GM15510 (cell line): ENCODE data around the gene CCDC88C.

Experiments used
- POLR2A ChIP-seq: IDR thresholded peaks from 3 replicates; pipeline ENCODE4 v1.6.1; 2011; ENCODE audit warnings: borderline replicate concordance; ENCODE audit not compliant: insufficient read length; ENCODE audit errors: extremely low read depth

The CCDC88C gene

DNA sequence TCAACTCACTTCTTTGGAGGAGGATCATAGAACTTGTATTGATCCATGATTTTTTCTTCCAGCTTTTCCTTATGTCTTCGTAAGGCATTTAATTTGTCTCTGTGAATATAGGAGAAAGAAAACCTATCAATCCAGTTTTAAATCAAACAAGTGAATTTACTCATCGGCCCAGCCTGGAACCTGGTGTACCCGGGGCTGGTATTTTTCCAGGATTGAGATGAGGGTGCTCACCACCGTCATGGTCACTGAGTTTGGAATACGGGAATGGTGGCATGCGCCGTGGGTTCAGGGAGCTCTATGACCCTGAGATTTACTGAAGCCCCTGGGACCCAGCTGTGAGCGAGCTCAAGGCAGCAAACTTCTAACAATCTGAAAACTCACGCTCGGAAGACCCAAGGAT is 126.6 kb downstream of the CCDC88C start:
- TF ChIP-seq POLR2A = no peak

DNA sequence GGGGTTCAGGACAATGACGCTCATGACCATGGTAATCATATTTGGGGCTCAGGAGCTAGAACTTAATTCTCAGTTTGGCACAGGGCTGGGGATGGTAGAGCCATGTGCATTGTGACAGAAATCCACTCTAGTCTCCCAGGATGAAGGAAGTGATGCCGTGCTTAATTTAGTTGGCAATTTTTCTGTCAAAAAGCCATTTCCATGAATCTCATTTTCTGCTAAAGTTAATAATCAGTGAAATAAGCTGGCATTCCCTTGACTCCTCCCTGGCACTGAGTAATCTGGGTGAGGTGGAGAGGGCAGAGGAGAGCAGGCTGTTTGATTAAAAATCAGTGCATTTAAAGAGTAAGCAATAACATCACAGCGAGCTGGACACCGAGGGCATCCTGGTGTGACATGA is 128.2 kb downstream of the CCDC88C start:
- TF ChIP-seq POLR2A = no peak

DNA sequence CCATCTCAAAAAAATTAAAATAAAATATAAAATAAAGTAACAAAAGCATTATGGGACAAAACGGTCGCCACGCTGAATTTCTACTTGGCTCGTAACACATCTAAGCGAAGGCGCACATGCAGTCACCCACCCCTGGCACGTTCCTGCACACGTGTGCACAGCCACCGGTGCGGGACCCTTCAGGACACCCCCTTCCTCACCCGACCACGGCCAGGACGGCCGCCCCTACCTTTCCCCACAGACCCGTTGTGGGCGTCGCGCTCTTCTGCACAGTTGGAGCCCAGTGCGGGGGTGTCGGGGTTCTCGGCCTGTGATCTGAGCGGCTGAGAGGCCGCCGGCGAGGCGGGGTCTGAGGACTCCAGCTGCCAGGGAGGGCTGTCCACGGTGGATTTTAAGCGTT is 128.7 kb downstream of the CCDC88C start:
- no peak for TF ChIP-seq POLR2A

DNA sequence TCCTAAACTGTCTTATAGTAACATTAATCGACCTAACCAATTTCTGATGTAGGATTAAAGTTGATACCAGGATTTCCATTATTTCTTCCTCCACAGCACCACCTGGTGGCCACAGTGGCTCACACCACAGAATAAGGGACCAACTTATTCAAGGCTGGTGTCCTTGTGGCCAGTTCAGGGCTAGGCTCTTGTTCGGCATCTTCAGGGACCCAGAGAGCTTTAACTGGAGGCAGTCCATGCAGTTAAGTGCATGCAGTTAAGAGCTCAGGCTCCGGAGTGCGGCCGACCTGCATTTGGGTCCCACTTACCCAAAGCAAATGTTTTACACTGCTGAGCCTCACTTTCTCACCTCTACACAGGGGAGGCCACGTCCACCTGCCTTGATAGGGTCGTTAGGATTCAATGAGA is 131.1 kb downstream of the CCDC88C start:
- TF ChIP-seq POLR2A = no peak

DNA sequence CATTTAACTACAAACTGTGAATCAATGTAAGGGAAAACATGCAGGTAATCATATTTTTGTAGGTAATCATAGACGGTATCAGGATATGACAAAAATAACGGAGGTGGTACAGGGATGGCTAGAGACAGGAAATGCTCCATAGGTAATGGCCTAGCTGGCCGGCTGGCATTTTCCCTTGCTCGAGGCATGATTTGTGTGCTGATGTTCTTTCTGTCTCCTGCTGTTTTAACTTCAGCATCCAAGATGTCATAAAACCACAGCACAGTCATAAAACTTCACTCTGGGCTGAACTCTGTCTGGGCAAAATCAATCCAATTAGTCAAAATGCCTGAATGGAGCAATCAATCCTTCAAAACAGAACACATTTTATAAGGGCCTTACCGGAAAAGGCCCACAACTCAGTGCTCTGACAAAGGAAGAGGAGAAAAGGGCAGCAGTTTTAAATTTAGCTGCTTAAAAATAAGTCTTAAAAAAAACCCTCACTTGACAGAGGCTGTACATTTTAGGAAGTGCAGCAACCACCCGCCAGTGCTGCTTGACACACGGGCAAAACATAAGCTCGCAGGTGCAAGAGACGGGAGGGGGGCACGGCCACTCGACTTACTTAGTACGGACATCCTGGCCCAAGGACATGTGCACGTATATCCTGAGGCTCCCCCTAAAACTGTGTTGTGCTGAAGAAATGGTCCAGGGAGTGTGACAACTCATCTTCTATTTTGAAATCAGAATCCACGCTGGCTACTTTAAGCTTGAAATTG is 132.7 kb downstream of the CCDC88C start:
- TF ChIP-seq POLR2A = no peak

DNA sequence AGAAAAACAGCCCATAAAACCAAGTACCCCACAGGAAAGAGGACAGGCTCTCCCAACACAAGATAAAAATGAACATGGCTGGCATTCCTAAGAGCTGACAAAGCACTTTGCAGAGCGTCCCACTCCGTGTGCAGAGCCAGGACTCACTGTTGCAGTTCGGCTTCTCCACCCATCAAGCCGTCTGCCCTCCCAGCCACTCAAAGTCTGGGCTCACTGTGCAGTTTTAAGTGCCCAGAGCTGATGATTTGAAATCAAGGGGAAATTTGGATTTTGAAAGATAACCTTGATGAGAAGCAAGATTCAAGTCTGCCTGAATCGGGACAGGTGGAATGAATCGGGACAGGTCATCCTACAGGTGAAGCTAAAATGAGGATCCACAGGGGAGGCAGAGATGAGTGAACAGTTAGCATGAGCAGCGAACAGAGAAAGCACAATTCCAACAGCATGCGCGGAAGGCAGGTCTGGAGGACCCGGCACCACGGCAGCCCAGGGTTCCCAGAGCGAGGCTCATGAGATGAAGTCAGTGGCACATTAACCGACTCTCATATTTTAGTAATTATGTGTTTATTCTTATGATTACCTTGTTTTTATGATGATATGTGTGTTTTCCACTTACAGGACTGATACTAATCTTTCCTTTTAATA is 133.4 kb downstream of the CCDC88C start:
- no peak for TF ChIP-seq POLR2A

DNA sequence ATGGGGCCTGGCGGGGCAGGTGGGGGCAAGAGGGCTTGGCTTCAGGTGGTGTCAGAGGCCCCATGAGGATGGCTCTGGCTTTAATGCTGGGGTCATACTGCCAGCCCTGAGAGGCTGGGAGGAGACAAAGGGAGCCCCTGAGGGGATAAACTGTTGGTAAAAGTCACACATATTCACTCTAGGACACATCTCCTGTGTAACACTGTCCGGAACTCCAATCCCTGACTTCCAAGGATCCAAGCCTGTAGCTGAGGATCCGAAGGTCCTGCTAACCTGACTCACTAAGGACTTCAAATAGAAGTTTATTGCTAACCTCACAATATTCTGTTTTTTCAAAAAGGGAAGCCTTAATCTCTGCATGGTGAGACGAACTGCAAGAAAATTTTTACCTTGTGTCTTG is 134.0 kb downstream of the CCDC88C start:
- no peak for TF ChIP-seq POLR2A

DNA sequence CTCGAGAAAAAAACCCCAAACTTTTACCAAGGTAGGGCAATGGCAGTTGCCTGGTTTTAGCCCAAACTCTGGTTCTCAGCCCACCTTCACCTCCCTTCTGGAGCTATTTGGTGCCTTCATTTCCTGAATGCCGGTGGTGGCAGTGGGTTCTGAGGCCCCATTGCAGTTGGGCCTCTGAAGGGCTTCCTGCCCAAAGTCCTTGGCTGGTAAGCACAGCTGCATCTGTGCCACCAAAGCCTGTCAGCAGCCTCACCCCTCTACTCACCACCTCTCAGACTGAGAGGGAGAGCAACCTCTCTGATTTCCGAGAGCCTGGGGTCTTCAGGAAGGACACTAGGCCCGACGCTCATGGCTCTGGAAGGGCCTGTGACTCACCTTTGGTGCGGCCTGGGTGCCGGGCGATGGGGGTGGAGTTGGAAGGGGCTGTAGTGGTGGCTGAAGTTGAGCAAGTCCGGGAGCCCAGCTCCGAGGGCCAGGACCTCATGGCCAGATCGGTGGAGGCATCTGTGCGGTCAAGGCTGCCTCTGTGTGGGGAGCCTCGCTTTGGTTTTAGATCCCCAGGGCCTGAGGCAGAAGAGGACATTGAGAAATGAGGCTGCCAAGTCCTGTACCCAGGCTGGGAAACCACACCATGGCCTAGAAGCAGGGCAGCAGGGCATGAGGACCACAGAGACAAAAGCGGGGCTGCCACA is 134.5 kb downstream of the CCDC88C start:
- TF ChIP-seq POLR2A = no peak

DNA sequence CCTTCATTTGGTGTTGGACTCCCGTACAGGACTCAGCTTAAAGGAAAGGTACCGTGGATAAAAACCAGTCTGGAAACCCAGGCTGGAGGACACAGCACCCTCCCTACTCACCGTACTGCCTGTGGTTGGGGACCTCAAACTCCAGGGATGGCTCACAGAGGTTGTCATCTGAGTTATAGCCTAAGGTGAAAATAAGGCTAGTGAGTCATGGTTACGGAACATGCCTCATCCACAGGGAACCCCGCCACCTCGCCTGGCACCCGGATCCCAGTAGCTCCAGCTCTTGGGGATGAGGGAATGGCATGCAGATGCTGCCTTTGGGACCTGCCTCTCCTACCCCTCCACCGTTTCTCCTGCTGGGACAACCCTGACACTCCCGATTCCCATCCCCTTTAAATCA is 136.3 kb downstream of the CCDC88C start:
- TF ChIP-seq POLR2A = no peak

DNA sequence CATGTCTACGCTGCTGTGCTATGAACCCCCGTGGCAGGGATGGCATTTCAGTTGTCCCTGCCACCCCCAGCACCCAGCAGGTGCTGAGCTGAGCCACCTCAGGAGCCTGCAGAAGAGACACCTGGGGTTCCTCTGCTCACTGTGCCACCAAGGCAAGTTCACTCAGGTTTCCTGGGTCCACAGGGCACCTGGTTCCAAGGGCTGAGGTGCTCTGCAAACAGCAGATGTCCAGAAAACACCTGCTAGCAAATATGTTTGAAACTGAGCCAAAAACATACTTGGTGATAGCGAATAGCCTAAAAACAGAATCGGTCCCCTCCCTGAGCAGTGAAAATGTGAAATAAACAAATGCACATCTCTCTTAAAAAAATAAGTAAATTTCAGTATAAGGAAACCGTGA is 137.5 kb downstream of the CCDC88C start:
- TF ChIP-seq POLR2A = no peak

DNA sequence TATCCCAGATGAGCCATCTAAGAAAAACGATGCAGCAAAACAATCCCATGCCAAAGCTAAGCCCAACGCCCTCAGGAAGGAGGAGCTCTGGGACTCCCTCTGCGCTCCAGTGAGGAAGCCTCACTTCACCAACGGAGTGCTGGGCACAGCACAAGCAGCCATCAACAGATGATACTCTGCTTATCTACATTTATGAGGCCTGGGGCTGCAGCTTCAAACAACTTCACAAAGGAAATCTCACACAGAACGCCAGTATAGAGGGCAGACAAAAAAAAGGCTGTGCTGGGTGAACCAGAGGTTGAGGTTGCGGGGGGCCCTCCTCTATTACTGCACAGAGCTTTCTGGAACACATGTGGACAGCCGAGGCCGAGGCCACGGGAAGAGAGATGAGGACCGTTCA is 138.3 kb downstream of the CCDC88C start:
- TF ChIP-seq POLR2A = no peak

DNA sequence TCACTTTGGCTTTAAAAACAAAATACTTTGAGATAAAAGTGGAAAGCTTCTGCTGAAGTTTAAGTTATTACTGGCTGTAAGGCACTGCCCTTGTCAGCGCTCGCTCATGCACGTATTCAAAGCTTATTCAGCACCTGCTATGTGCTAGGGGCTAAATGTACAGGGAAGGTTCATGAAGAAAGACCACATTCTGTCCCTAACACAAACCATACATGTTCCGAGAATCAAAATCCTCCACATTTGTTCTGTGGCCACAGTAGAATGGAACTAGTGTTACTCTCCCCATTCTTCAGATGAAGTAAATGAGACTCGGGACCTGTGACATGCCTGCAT is 139.3 kb downstream of the CCDC88C start:
- no peak for TF ChIP-seq POLR2A

DNA sequence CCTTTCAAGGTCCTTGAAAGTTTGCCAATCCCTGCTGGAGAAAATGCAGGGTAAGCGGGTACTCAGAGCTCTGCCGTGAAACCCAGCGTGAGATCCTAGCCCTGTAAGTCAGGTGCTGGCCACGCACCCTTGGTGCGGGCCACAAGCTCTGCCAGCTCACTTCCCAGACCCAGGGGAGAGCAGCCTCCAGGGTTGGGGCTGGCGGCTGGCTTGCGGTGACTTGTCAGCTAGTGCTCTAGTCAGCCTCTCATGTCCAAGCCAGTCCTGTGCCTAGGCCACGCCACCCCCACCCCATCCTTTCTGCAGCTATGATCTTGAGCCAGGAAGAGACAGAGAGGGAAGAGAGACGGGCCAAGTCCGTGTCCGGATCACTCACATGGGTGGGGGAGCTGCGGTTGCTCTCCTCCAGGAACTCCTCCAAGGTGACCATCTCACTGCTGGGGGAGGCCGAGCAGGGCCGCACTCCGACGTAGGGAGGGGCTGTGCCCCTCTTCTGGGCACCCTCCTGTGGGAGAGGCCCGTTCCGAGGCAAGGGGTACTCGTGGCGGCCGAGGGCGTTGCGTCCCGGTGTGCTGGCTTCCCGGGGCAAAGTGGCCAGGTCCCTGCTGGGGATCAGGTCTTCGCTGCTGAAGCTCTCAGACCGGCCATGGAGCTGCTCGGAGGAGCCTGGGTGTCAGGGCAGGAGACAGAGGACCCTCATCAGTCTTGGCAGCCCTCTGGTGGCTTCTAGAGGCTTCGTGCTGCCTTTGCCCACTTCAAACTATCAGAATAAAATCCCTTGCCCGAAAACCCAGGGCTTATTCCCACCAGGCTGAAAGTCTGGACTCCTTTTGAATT is 139.9 kb downstream of the CCDC88C start:
- TF ChIP-seq POLR2A = no peak

DNA sequence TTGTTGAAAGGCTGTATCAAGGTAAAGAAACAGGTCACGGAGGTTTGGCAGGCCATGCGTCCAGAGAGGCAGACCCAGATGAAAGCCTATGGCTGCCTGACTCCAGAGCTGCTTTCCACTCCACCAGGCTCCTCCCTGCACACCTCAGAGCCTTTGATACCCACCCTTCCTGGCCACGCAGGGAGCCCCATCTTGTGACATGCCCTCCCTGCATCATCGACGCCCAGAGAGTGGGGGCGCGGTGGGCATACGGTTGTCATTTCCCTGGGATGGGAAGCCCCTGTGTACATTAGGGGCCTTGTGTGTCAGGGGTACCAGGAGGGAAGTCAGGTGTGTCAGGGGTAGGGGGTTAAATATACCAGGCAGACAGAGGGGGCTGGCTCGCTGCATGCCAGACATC is 142.8 kb downstream of the CCDC88C start:
- TF ChIP-seq POLR2A = no peak

DNA sequence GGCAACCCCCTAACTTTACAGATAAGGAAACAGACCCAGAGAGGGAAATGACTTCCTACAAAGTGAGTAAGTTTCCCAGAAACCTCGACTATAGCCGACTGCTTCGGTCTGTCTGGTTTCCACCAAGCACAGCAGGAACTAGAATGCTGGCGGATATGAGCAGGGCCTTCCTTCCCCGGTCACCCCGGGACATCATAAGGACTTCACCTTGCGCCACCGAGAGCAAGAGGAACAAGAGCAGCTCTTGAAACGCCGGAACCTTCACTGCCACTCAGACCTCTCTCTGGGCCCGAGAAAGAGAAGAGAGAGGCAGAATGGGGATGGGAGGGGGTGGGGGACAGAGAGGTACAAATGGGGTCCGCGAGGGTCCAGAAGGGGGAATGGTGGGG is 143.7 kb downstream of the CCDC88C start:
- TF ChIP-seq POLR2A = no peak
